A549 (cell line): ENCODE data around the gene FAM149B1. TPM values are rescaled to one million over a fixed set of nuclear protein-coding genes. Genes with fewer than 3 reads are reported as not detected.

Experiments
- ATAC-seq, 2 experiments: fragments of 200-7000 bp in 1 of 2; fragments of >200 bp in 1 of 2; cut with Nextera tagmentation in 1 of 2; cut with Tn5 transposase in 1 of 2; 3 replicates each; pipeline versions ENCODE4 v1.8.0 to v1.9.1; 2018 to 2020; ENCODE audit warnings: mild to moderate bottlenecking in 1 of 2, moderate library complexity in 1 of 2
- CTCF ChIA-PET: fragments of 300-600 bp; sonication (Branson Sonifier 250); formaldehyde crosslinking; extraction: SDS; loops from one replicate; lab custom pipeline; 2021; ENCODE audit warnings: antibody characterized with exemption, inconsistent platforms; lab: Yijun Ruan, JAX
- POLR2A ChIA-PET: fragments of 350-600 bp; formaldehyde crosslinking; extraction: SDS; loops from one replicate; lab custom pipeline; 2021; ENCODE audit warnings: antibody characterized with exemption, inconsistent platforms; lab: Yijun Ruan, JAX
- DNase-seq, 2 experiments: peaks; one replicate each; pipeline versions ENCODE4 v3.0.0 to v3.0.0-alpha.2; 2011 to 2016; ENCODE audit warnings: low read depth in 1 of 2, low spot score in 1 of 2
- FAIRE-seq: peaks from 2 replicates; lab custom pipeline; 2011; peaks lifted over from hg19 to GRCh38; lab: Jason Lieb, UNC
- H3K27ac ChIP-seq, 2 experiments: fragments of >200 bp; sonication (Bioruptor Twin); formaldehyde crosslinking; 3 replicates each; pipeline ENCODE4 v1.5.1; 2016 to 2017
- H3K4me1 ChIP-seq: fragments of >200 bp; sonication (Bioruptor Twin); formaldehyde crosslinking; 3 replicates; pipeline ENCODE4 v1.6.1; 2016
- H3K4me2 ChIP-seq: fragments of >200 bp; sonication (Bioruptor Twin); formaldehyde crosslinking; 3 replicates; pipeline ENCODE4 v1.6.1; 2016
- H3K4me3 ChIP-seq: fragments of >200 bp; sonication (Bioruptor Twin); formaldehyde crosslinking; 3 replicates; pipeline ENCODE4 v1.5.1; 2016
- H3K9me3 ChIP-seq: fragments of >200 bp; sonication (Bioruptor Twin); formaldehyde crosslinking; 3 replicates; pipeline ENCODE4 v1.6.1; 2016
- CEBPB ChIP-seq, 2 experiments: fragments of >200 bp in 1 of 2; sonication (Bioruptor Twin) in 1 of 2; formaldehyde crosslinking in 1 of 2; IDR thresholded peaks; 2 replicates each; pipeline ENCODE4 v1.6.1; 2012 to 2016
- FOXS1 ChIP-seq: fragments of 250-450 bp; sonication (Bioruptor Pico); IDR thresholded peaks from 2 replicates; pipeline ENCODE4 v1.5.0; 2020; ENCODE audit warnings: mild to moderate bottlenecking, moderate library complexity
- HDAC2 ChIP-seq: fragments of 200-600 bp; sonication (generic); IDR thresholded peaks from 2 replicates; pipeline ENCODE4 v1.6.1; 2016
- JUN ChIP-seq, 2 experiments: fragments of >200 bp; sonication (Bioruptor Twin); formaldehyde crosslinking; IDR thresholded peaks; 2 replicates in 1 of 2; 3 replicates in 1 of 2; pipeline ENCODE4 v1.6.1; 2016 to 2017
- MAFK ChIP-seq: fragments of 450-650 bp; IDR thresholded peaks from 2 replicates; pipeline ENCODE4 v1.6.1; 2014; ENCODE audit not compliant: partially characterized antibody
- MAZ ChIP-seq: fragments of 150-350 bp; IDR thresholded peaks from 2 replicates; pipeline ENCODE4 v1.6.1; 2014; ENCODE audit warnings: antibody characterized with exemption, low read depth, low read length, borderline replicate concordance
- POLR2A ChIP-seq: IDR thresholded peaks from 2 replicates; pipeline ENCODE4 v1.6.1; 2012; ENCODE audit warnings: mild to moderate bottlenecking, low read length
- RCOR1 ChIP-seq: fragments of 150-350 bp; IDR thresholded peaks from 2 replicates; pipeline ENCODE4 v1.6.1; 2014; ENCODE audit warnings: antibody characterized with exemption, low read length, low read depth
- REST ChIP-seq: fragments of 200-600 bp; sonication (generic); IDR thresholded peaks from 2 replicates; pipeline ENCODE4 v1.6.1; 2016; ENCODE audit warnings: antibody characterized with exemption, mild to moderate bottlenecking, moderate library complexity
- RFX5 ChIP-seq: fragments of 450-650 bp; IDR thresholded peaks from 2 replicates; pipeline ENCODE4 v1.7.1; 2014; ENCODE audit warnings: antibody characterized with exemption, mild to moderate bottlenecking, moderate library complexity
- RNF2 ChIP-seq: fragments of 200-600 bp; sonication (generic); IDR thresholded peaks from 2 replicates; pipeline ENCODE4 v1.6.1; 2016; ENCODE audit warnings: low read depth, mild to moderate bottlenecking, antibody characterized with exemption, moderate library complexity, borderline replicate concordance
- SREBF2 ChIP-seq: fragments of 450-650 bp; IDR thresholded peaks from 2 replicates; pipeline ENCODE4 v1.6.1; 2014; ENCODE audit warnings: mild to moderate bottlenecking, moderate library complexity
- TFCP2L1 ChIP-seq: fragments of 250-450 bp; sonication (Bioruptor Pico); IDR thresholded peaks from 2 replicates; pipeline ENCODE4 v1.5.0; 2021; ENCODE audit warnings: mild to moderate bottlenecking
- ZC3H11A ChIP-seq: fragments of 450-650 bp; IDR thresholded peaks from 2 replicates; pipeline ENCODE4 v1.6.1; 2014; ENCODE audit warnings: antibody characterized with exemption, mild to moderate bottlenecking
- ZFP36 ChIP-seq: fragments of 450-650 bp; IDR thresholded peaks from 2 replicates; pipeline ENCODE4 v1.6.1; 2014; ENCODE audit warnings: borderline replicate concordance; ENCODE audit not compliant: partially characterized antibody
- ZSCAN20 ChIP-seq: fragments of 250-450 bp; sonication (Bioruptor Pico); IDR thresholded peaks from 2 replicates; pipeline ENCODE4 v1.8.0; 2022; ENCODE audit warnings: mild to moderate bottlenecking, moderate library complexity
- WGBS: methylation state at CpG from one replicate; pipeline ENCODE4 v1.1.6; 2017; ENCODE audit errors: missing lambda C conversion rate; 5-methylcytosine and 5-hydroxymethylcytosine counted together
- polyA plus RNA-seq, 4 experiments: library from polyadenylated mRNA; depleted of rRNA in 3 of 4; stranded (reverse); fragments of >200 nt; fragmentation: RNase III in 1 of 4; extraction: RNeasy Plus Mini Kit Qiagen cat#74134 plus additional on column Dnase treatment in 1 of 4; gene quantifications; 2 replicates in 3 of 4; 3 replicates in 1 of 4; pipeline ENCODE4 v1.2.3, GENCODE V29; 2011 to 2017

FAM149B1 gene
- polyA plus RNA-seq, 2 of the 4 experiments (the other 2 are of a cell fraction): 6.9 to 26.7 TPM

GRCh38 chr10:73205081-73205480 lies 37.2 kb downstream of the FAM149B1 start:
- Histone ChIP-seq H3K27ac (no peak overlapping the region), H3K4me3 (no peak overlapping the region), H3K9me3 (peaks cover 8% of the 10 kb centered on the region; the same call in 1 of the 3 replicates), H3K4me1 (peaks cover 7% of the 10 kb centered on the region; the same call in 2 of the 3 replicates), H3K4me2 (no peak overlapping the region)
- DNase-seq: no peak
- 83% methylated on average over 3 of the region's 3 CpGs for WGBS
- ChIA-PET POLR2A (no interaction called here), CTCF (interaction anchor here (0.5 to 0.6 kb wide), 2 partner anchors 12 to 951 kb away, joined by 3 read pairs; no protein-coding TSS in a partner anchor)
- no peak for FAIRE-seq
- no peak for ATAC-seq
- TF ChIP-seq SREBF2 (no peak), REST (no peak), RFX5 (no peak)
- TF ChIP-seq, all 56 proteins: peak for 0

- TF ChIP-seq FOXS1 (CRISPR knock-in tag) (no peak), POLR2A (no peak), ZC3H11A (no peak)
- H3K4me2 ChIP-seq: no peak overlapping the region
- POLR2A ChIA-PET: no interaction called here
- no peak overlapping the region for H3K27ac ChIP-seq
- ATAC-seq: no peak
- peaks cover 7% of the 10 kb centered on the region; the same call in 2 of the 3 replicates for H3K4me1 ChIP-seq
- CTCF ChIA-PET: interaction anchor here (1.4 to 1.8 kb wide), 2 partner anchors 11 to 13 kb away, joined by 3 to 7 read pairs; no protein-coding TSS in a partner anchor
- H3K9me3 ChIP-seq: peaks cover 8% of the 10 kb centered on the region; the same call in 1 of the 3 replicates
- FAIRE-seq: no peak
- no peak overlapping the region for H3K4me3 ChIP-seq
- DNase-seq: no peak
- 98% methylated on average over 1 of the region's 1 CpG for whole genome bisulfite sequencing
Measured at GRCh38 chr10:73205890-73206289, 38.0 kb downstream of the FAM149B1 start.

- CTCF ChIA-PET: interaction anchor here (1.4 to 1.8 kb wide), 3 partner anchors 11 to 38 kb away, joined by 3 to 7 read pairs (median 6); partner anchors contain the start of gene FAM149B1
- TF ChIP-seq RNF2: no peak
- peak; percentile 42 for TF ChIP-seq ZFP36
- no peak for DNase-seq
- no peak overlapping the region for H3K4me3 ChIP-seq
- H3K9me3 ChIP-seq: peaks cover 8% of the 10 kb centered on the region; the same call in 1 of the 3 replicates
- ATAC-seq: no peak
- peaks cover 7% of the 10 kb centered on the region; the same call in 2 of the 3 replicates for H3K4me1 ChIP-seq
- POLR2A ChIA-PET: no interaction called here
- no peak overlapping the region for H3K27ac ChIP-seq
- 93% methylated on average over 5 of the region's 5 CpGs for WGBS
- no peak for FAIRE-seq
- H3K4me2 ChIP-seq: no peak overlapping the region
Measured at GRCh38 chr10:73206385-73206784, 38.5 kb downstream of the FAM149B1 start.

- Histone ChIP-seq H3K4me2 (peak overlapping the region; percentile 10; the same call in 1 of the 3 replicates), H3K9me3 (peaks cover 8% of the 10 kb centered on the region; the same call in 1 of the 3 replicates), H3K4me3 (no peak overlapping the region), H3K27ac (no peak overlapping the region), H3K4me1 (peaks cover 7% of the 10 kb centered on the region; the same call in 2 of the 3 replicates)
- WGBS: 83% methylated on average over 2 of the region's 2 CpGs
- CTCF ChIA-PET: interaction anchor here (1.0 to 1.7 kb wide), 3 partner anchors 9 to 39 kb away, joined by 3 to 6 read pairs (median 3); partner anchors contain the start of gene FAM149B1
- POLR2A ChIA-PET: no interaction called here
- DNase-seq: peak in 1 of 2 experiments; percentile 9
- no peak for FAIRE-seq
- no peak for TF ChIP-seq ZSCAN20 (CRISPR knock-in tag)
- TF ChIP-seq RCOR1: no peak
- TF ChIP-seq JUN (IDR thresholded peaks at IDR 0.05): no peak
- TF ChIP-seq MAZ: no peak
- TF ChIP-seq TFCP2L1: no peak
- TF ChIP-seq REST: no peak
- TF ChIP-seq CEBPB (IDR thresholded peaks at IDR 0.05): no peak
- no peak for TF ChIP-seq HDAC2
- no peak for TF ChIP-seq MAFK
- TF ChIP-seq SREBF2: no peak
- no peak for ATAC-seq
Measured at GRCh38 chr10:73207883-73208282, 40.0 kb downstream of the FAM149B1 start.
